ENCODE data around the gene IGSF8.

- no peak for TF ChIP-seq EZH2 (IDR thresholded peaks at IDR 0.05; ENCODE audit: insufficient read depth, low read length)
- no peak for TF ChIP-seq CTCF (IDR thresholded peaks at IDR 0.05; ENCODE audit: insufficient read depth, low read depth, low read length)
Measured at GRCh38 chr1:160089883-160090282, 8.5 kb downstream of the IGSF8 start.
